Measurements from ENCODE around the gene MED9.

MED9 gene

GRCh38 chr17:17511293-17511741 lies 34.5 kb downstream of the MED9 start:
- POLR2A ChIA-PET = interaction anchor here (2.9 kb wide), 1 partner anchor 15 kb away, joined by 20 read pairs; the partner anchor contains the start of gene RASD1
- H3K4me3 ChIP-seq (ENCODE audit: low read depth, low read length) = no peak overlapping the region
- no peak for DNase-seq (ENCODE audit: low read depth, low spot score)
- no peak for TF ChIP-seq CTCF (IDR thresholded peaks at IDR 0.05; ENCODE audit: insufficient read depth, low read length, missing control alignments)
- CTCF ChIA-PET = interaction anchor here (0.6 to 4.5 kb wide), 8 partner anchors 10 to 130 kb away, joined by 3 to 56 read pairs (median 4); partner anchors contain the start of gene RASD1

GRCh38 chr17:17511881-17512858 lies 35.4 kb downstream of the MED9 start:
- TF ChIP-seq CTCF (IDR thresholded peaks at IDR 0.05; ENCODE audit: insufficient read depth, low read length, missing control alignments) = peak; percentile 10
- CTCF ChIA-PET = interaction anchor here (0.6 to 4.5 kb wide), 11 partner anchors 11 to 157 kb away, joined by 3 to 56 read pairs (median 4); partner anchors contain the start of gene RASD1
- H3K4me3 ChIP-seq (ENCODE audit: low read depth, low read length) = no peak overlapping the region
- peak; percentile 75 for DNase-seq (ENCODE audit: low read depth, low spot score)
- POLR2A ChIA-PET = interaction anchor here (1.1 to 2.9 kb wide), 2 partner anchors 16 to 79 kb away, joined by 4 to 20 read pairs; partner anchors contain the start of genes PEMT and RASD1

GRCh38 chr17:17512866-17513265 lies 36.1 kb downstream of the MED9 start:
- DNase-seq (ENCODE audit: low read depth, low spot score) = no peak
- POLR2A ChIA-PET = interaction anchor here (1.1 to 2.9 kb wide), 2 partner anchors 17 to 79 kb away, joined by 4 to 20 read pairs; partner anchors contain the start of genes PEMT and RASD1
- CTCF ChIA-PET = interaction anchor here (1.0 to 4.5 kb wide), 5 partner anchors 10 to 158 kb away, joined by 3 to 56 read pairs (median 6); partner anchors contain the start of gene RASD1
- H3K4me3 ChIP-seq (ENCODE audit: low read depth, low read length) = no peak overlapping the region
- TF ChIP-seq CTCF (IDR thresholded peaks at IDR 0.05; ENCODE audit: insufficient read depth, low read length, missing control alignments) = no peak

- CTCF ChIA-PET = interaction anchor here (1.0 to 3.5 kb wide), 4 partner anchors 14 to 159 kb away, joined by 3 to 28 read pairs (median 5); partner anchors contain the start of gene RASD1
- no peak for TF ChIP-seq CTCF (IDR thresholded peaks at IDR 0.05; ENCODE audit: insufficient read depth, low read length, missing control alignments)
- no peak overlapping the region for H3K4me3 ChIP-seq (ENCODE audit: low read depth, low read length)
- POLR2A ChIA-PET = no interaction called here
- no peak for DNase-seq (ENCODE audit: low read depth, low spot score)
These were observed 36.8 kb downstream of the MED9 start for GRCh38 chr17:17513626-17514025.

GRCh38 chr17:17514361-17514992 lies 37.7 kb downstream of the MED9 start:
- CTCF ChIA-PET = interaction anchor here (0.9 to 4.0 kb wide), 7 partner anchors 12 to 519 kb away, joined by 3 to 28 read pairs (median 4); partner anchors contain the start of gene RASD1

More at GRCh38 chr17:17514361-17514992, 37.7 kb downstream of the MED9 start:
- no peak overlapping the region for H3K4me3 ChIP-seq (ENCODE audit: low read depth, low read length)
- DNase-seq (ENCODE audit: low read depth, low spot score) = no peak
- POLR2A ChIA-PET = interaction anchor here (1.3 kb wide), 1 partner anchor 18 kb away, joined by 4 read pairs; the partner anchor contains the start of gene RASD1
- TF ChIP-seq CTCF (IDR thresholded peaks at IDR 0.05; ENCODE audit: insufficient read depth, low read length, missing control alignments) = no peak

Data from AG04449 (cell line).